Caco-2 (cell line): ENCODE results near the gene LHX4. TPM values are rescaled to one million over a fixed set of nuclear protein-coding genes. Genes with fewer than 3 reads are reported as not detected.

ENCODE experiments used
- BruUV-seq: library from RNA; stranded (reverse); fragments of 400-500 nt; replicated peaks from 2 replicates; lab custom pipeline; 2021; lab: Mats Ljungman, UMichigan
- CTCF ChIA-PET: fragments of 300-600 bp; sonication (Branson Sonifier 250); formaldehyde crosslinking; loops from one replicate; lab custom pipeline; 2022; ENCODE audit warnings: antibody characterized with exemption; lab: Charles Lee
- POLR2A ChIA-PET: fragments of 300-600 bp; sonication (Branson Sonifier 250); formaldehyde crosslinking; loops from one replicate; lab custom pipeline; 2022; ENCODE audit warnings: antibody characterized with exemption; lab: Charles Lee
- DNase-seq, 2 experiments: peaks; one replicate each; pipeline versions ENCODE4 v3.0.0 to v3.0.0-alpha.2; 2020 to 2022
- H3K27me3 ChIP-seq: replicated peaks from 2 replicates; pipeline ENCODE4 v1.6.0; 2011; ENCODE audit warnings: low read length; ENCODE audit not compliant: control insufficient read depth, insufficient read depth
- H3K36me3 ChIP-seq: 2 replicates; pipeline ENCODE4 v1.5.1; 2011; ENCODE audit warnings: low read length; ENCODE audit not compliant: control insufficient read depth, insufficient read depth
- H3K4me1 ChIP-seq: fragments of 250-450 bp; sonication (Bioruptor Pico); 2 replicates; pipeline ENCODE4 v1.5.1; 2020; ENCODE audit warnings: mild to moderate bottlenecking
- H3K4me3 ChIP-seq: 2 replicates; pipeline ENCODE4 v1.5.1; 2011; ENCODE audit warnings: low read depth, mild to moderate bottlenecking, control low read depth, low read length
- H3K9me3 ChIP-seq: fragments of 250-450 bp; sonication (Bioruptor Pico); 2 replicates; pipeline ENCODE4 v1.5.1; 2020; ENCODE audit warnings: mild to moderate bottlenecking, moderate library complexity
- H3K27ac Mint-ChIP-seq: one replicate; pipeline ENCODE4 v1.8.0; 2022; ENCODE audit warnings: mixed read lengths; ENCODE audit not compliant: unreplicated experiment
- H3K27me3 Mint-ChIP-seq: one replicate; pipeline ENCODE4 v1.8.0; 2022; ENCODE audit warnings: mixed read lengths; ENCODE audit not compliant: insufficient read depth, unreplicated experiment
- H3K36me3 Mint-ChIP-seq: one replicate; pipeline ENCODE4 v1.8.0; 2022; ENCODE audit warnings: mild to moderate bottlenecking, mixed read lengths; ENCODE audit not compliant: insufficient read depth, unreplicated experiment
- H3K4me1 Mint-ChIP-seq: one replicate; pipeline ENCODE4 v1.8.0; 2022; ENCODE audit warnings: low read depth, mixed read lengths; ENCODE audit not compliant: unreplicated experiment
- H3K4me3 Mint-ChIP-seq: one replicate; pipeline ENCODE4 v1.8.0; 2022; ENCODE audit warnings: mild to moderate bottlenecking, moderate library complexity, mixed read lengths; ENCODE audit not compliant: unreplicated experiment
- H3K9me3 Mint-ChIP-seq: one replicate; pipeline ENCODE4 v1.8.0; 2022; ENCODE audit warnings: mixed read lengths; ENCODE audit not compliant: unreplicated experiment
- CTCF ChIP-seq, 2 experiments: fragments of 200-600 bp in 1 of 2; IDR thresholded peaks; 1 replicate in 1 of 2; 2 replicates in 1 of 2; pipeline versions ENCODE4 v1.5.1 to v1.8.0; 2011 to 2022; ENCODE audit warnings: antibody characterized with exemption in 1 of 2, control low read depth in 1 of 2, inconsistent platforms in 1 of 2, low read depth in 1 of 2, low read length in 1 of 2, mild to moderate bottlenecking in 1 of 2, moderate library complexity in 1 of 2; ENCODE audit not compliant: insufficient read depth in 1 of 2, severe bottlenecking in 1 of 2, unreplicated experiment in 1 of 2
- intact Hi-C: fragments of 100-400 bp; cut with micrococcal nuclease; formaldehyde crosslinking; loops from one replicate; pipeline ENCODE4 v1.10.0; 2022; ENCODE audit not compliant: unreplicated experiment
- total RNA-seq: library from RNA; stranded (reverse); gene quantifications from 2 replicates; pipeline ENCODE4 v1.2.3, GENCODE V29; 2022

LHX4 gene
- total RNA-seq, 1 experiment from 2014 or later: 0.16 TPM

- peaks cover 9% of the 10 kb centered on the region for H3K4me1 Mint-ChIP-seq
- Histone ChIP-seq H3K4me3 (no peak overlapping the region), H3K36me3 (no peaks in the 10 kb centered on the region), H3K4me1 (peaks cover 4% of the 10 kb centered on the region; the same call in 1 of the 2 replicates), H3K27me3 (no peaks in the 10 kb centered on the region), H3K9me3 (no peaks in the 10 kb centered on the region)
- H3K36me3 Mint-ChIP-seq: no peaks in the 10 kb centered on the region
- ChIA-PET CTCF (no interaction called here), POLR2A (no interaction called here)
- no peak for DNase-seq
- H3K4me3 Mint-ChIP-seq: no peak overlapping the region
- no peak for TF ChIP-seq CTCF (IDR thresholded peaks at IDR 0.05; ENCODE audit: insufficient read depth in 1 of 2, low read depth in 1 of 2, low read length in 1 of 2, severe bottlenecking in 1 of 2, unreplicated experiment in 1 of 2)
- intact Hi-C loops: no loop called here
- no peaks in the 10 kb centered on the region for H3K9me3 Mint-ChIP-seq
- no TSS peak for BruUV-seq
- H3K27ac Mint-ChIP-seq: no peak overlapping the region
- no peaks in the 10 kb centered on the region for H3K27me3 Mint-ChIP-seq
These were observed 36.7 kb upstream of the LHX4 start for GRCh38 chr1:180193141-180194047.

GRCh38 chr1:180194048-180194425 lies 36.0 kb upstream of the LHX4 start:
- no peaks in the 10 kb centered on the region for H3K36me3 Mint-ChIP-seq
- H3K27me3 Mint-ChIP-seq: no peaks in the 10 kb centered on the region
- H3K9me3 Mint-ChIP-seq: no peaks in the 10 kb centered on the region
- Histone ChIP-seq H3K4me1 (peaks cover 4% of the 10 kb centered on the region; the same call in 1 of the 2 replicates), H3K36me3 (no peaks in the 10 kb centered on the region), H3K27me3 (no peaks in the 10 kb centered on the region), H3K9me3 (no peaks in the 10 kb centered on the region), H3K4me3 (no peak overlapping the region)
- TF ChIP-seq CTCF (IDR thresholded peaks at IDR 0.05; ENCODE audit: insufficient read depth in 1 of 2, low read depth in 1 of 2, low read length in 1 of 2, severe bottlenecking in 1 of 2, unreplicated experiment in 1 of 2): no peak
- intact Hi-C loops: no loop called here
- POLR2A ChIA-PET: no interaction called here
- BruUV-seq: no TSS peak
- peaks cover 9% of the 10 kb centered on the region for H3K4me1 Mint-ChIP-seq
- no peak overlapping the region for H3K27ac Mint-ChIP-seq
- CTCF ChIA-PET: no interaction called here
- no peak overlapping the region for H3K4me3 Mint-ChIP-seq
- DNase-seq: no peak

- Histone ChIP-seq H3K4me3 (no peak overlapping the region), H3K36me3 (no peaks in the 10 kb centered on the region), H3K9me3 (no peaks in the 10 kb centered on the region), H3K27me3 (no peaks in the 10 kb centered on the region), H3K4me1 (peaks cover 4% of the 10 kb centered on the region; the same call in 1 of the 2 replicates)
- no TSS peak for BruUV-seq
- DNase-seq: no peak
- CTCF ChIA-PET: no interaction called here
- Mint-ChIP-seq H3K36me3 (no peaks in the 10 kb centered on the region), H3K4me1 (peaks cover 9% of the 10 kb centered on the region), H3K27me3 (no peaks in the 10 kb centered on the region), H3K9me3 (no peaks in the 10 kb centered on the region), H3K4me3 (no peak overlapping the region), H3K27ac (no peak overlapping the region)
- intact Hi-C loops: no loop called here
- TF ChIP-seq CTCF (IDR thresholded peaks at IDR 0.05; ENCODE audit: insufficient read depth in 1 of 2, low read depth in 1 of 2, low read length in 1 of 2, severe bottlenecking in 1 of 2, unreplicated experiment in 1 of 2): no peak
- POLR2A ChIA-PET: interaction anchor here (0.6 kb wide), 1 partner anchor 19 kb away, joined by 10 read pairs; no protein-coding TSS in a partner anchor
These were observed 35.4 kb upstream of the LHX4 start for GRCh38 chr1:180194546-180195207.
